H1 (cell line): ENCODE data around the gene OGDH. TPM values are rescaled to one million over a fixed set of nuclear protein-coding genes. Genes with fewer than 3 reads are reported as not detected.

Experiments
- CTCF ChIA-PET: fragments of 300-600 bp; sonication (Branson Sonifier 250); formaldehyde crosslinking; loops from one replicate; lab custom pipeline; 2021; ENCODE audit not compliant: partially characterized antibody; lab: Charles Lee
- POLR2A ChIA-PET: fragments of 300-600 bp; sonication (Branson Sonifier 250); formaldehyde crosslinking; loops from one replicate; lab custom pipeline; 2021; ENCODE audit warnings: inconsistent platforms; ENCODE audit not compliant: partially characterized antibody; lab: Charles Lee
- DNase-seq, 2 experiments: peaks; one replicate each; pipeline versions ENCODE4 v3.0.0 to v3.0.0-alpha.2; 2010 to 2022; ENCODE audit warnings: low spot score in 2 of 2, low read depth in 1 of 2, mixed read lengths in 1 of 2
- FAIRE-seq: peaks from 2 replicates; lab custom pipeline; 2011; peaks lifted over from hg19 to GRCh38; lab: Jason Lieb, UNC
- H2AFZ ChIP-seq: 2 replicates; pipeline ENCODE4 v1.8.1; 2012; ENCODE audit warnings: low read length, inconsistent platforms
- H2AK5ac ChIP-seq: 2 replicates; pipeline ENCODE4 v1.6.1; 2013; ENCODE audit warnings: low read depth, low read length
- H2BK120ac ChIP-seq: replicated peaks from 2 replicates; pipeline ENCODE3; 2013; ENCODE audit warnings: low read depth, low read length, inconsistent platforms
- H2BK12ac ChIP-seq: 2 replicates; pipeline ENCODE4 v1.6.1; 2013; ENCODE audit warnings: low read depth, low read length
- H2BK15ac ChIP-seq: 2 replicates; pipeline ENCODE4 v1.6.1; 2013; ENCODE audit warnings: low read length
- H2BK20ac ChIP-seq: 2 replicates; pipeline ENCODE4 v1.6.1; 2013; ENCODE audit warnings: low read length
- H2BK5ac ChIP-seq: 2 replicates; pipeline ENCODE4 v1.6.1; 2013; ENCODE audit warnings: low read depth, low read length
- H3K14ac ChIP-seq: 2 replicates; pipeline ENCODE4 v1.6.1; 2013; ENCODE audit warnings: inconsistent platforms; ENCODE audit not compliant: insufficient read length
- H3K18ac ChIP-seq: 2 replicates; pipeline ENCODE4 v1.6.1; 2013; ENCODE audit warnings: low read length; ENCODE audit errors: extremely low read depth
- H3K23ac ChIP-seq: 2 replicates; pipeline ENCODE4 v1.6.1; 2013; ENCODE audit warnings: inconsistent platforms; ENCODE audit not compliant: insufficient read length
- H3K23me2 ChIP-seq: 2 replicates; pipeline ENCODE4 v1.6.1; 2013; ENCODE audit warnings: low read depth, low read length
- H3K27ac ChIP-seq: 2 replicates; pipeline ENCODE4 v1.6.1; 2011; ENCODE audit warnings: low read depth, low read length, inconsistent platforms
- H3K27me3 ChIP-seq, 4 experiments: replicated peaks in 1 of 4; 1 replicate in 1 of 4; 2 replicates in 3 of 4; pipeline versions ENCODE4 v1.6.1 to v1.8.1; 2011 to 2013; ENCODE audit warnings: low read length in 3 of 4, mild to moderate bottlenecking in 3 of 4, inconsistent platforms in 2 of 4, mixed read lengths in 2 of 4, moderate library complexity in 1 of 4; ENCODE audit not compliant: control insufficient read depth in 3 of 4, insufficient read depth in 3 of 4; ENCODE audit errors: extremely low read depth in 1 of 4
- H3K36me3 ChIP-seq, 4 experiments: 2 replicates each; pipeline versions ENCODE4 v1.6.1 to v1.8.1; 2011 to 2013; ENCODE audit warnings: mild to moderate bottlenecking in 4 of 4, low read length in 3 of 4, moderate library complexity in 2 of 4, control low read depth in 1 of 4, inconsistent platforms in 1 of 4; ENCODE audit not compliant: insufficient read depth in 4 of 4, control insufficient read depth in 2 of 4
- H3K4ac ChIP-seq: replicated peaks from 2 replicates; pipeline ENCODE3; 2013; ENCODE audit warnings: low read length, low read depth, mixed read lengths, inconsistent platforms; ENCODE audit not compliant: insufficient read length
- H3K4me1 ChIP-seq, 4 experiments: replicated peaks in 1 of 4; 1 replicate in 1 of 4; 2 replicates in 3 of 4; pipeline versions ENCODE4 v1.6.1 to v1.8.1; 2011 to 2013; ENCODE audit warnings: low read length in 3 of 4, inconsistent platforms in 2 of 4, mixed read lengths in 1 of 4; ENCODE audit not compliant: insufficient read depth in 4 of 4, control insufficient read depth in 3 of 4
- H3K4me2 ChIP-seq, 2 experiments: 2 replicates each; pipeline versions ENCODE4 v1.6.1 to v1.8.1; 2011 to 2013; ENCODE audit warnings: low read depth in 2 of 2, low read length in 2 of 2, control low read depth in 1 of 2, inconsistent platforms in 1 of 2, mild to moderate bottlenecking in 1 of 2; ENCODE audit not compliant: insufficient read depth in 1 of 2
- H3K4me3 ChIP-seq, 4 experiments: fragments of 200-600, 300-600 bp in 1 of 4; sonication (generic), shearing (Covaris generic), sonication (Bioruptor Twin) in 1 of 4; 2 replicates each; pipeline versions ENCODE4 v1.5.1 to v1.8.1; 2011 to 2016; ENCODE audit warnings: low read length in 4 of 4, low read depth in 3 of 4, control low read depth in 2 of 4, inconsistent platforms in 2 of 4, mild to moderate bottlenecking in 2 of 4, mixed read lengths in 1 of 4, moderate library complexity in 1 of 4; ENCODE audit not compliant: insufficient read depth in 2 of 4; ENCODE audit errors: extremely low read depth in 1 of 4
- H3K56ac ChIP-seq: replicated peaks from 2 replicates; pipeline ENCODE3; 2013; ENCODE audit warnings: low read depth, mild to moderate bottlenecking, mixed read lengths, low read length, inconsistent platforms; ENCODE audit not compliant: insufficient read length
- H3K79me1 ChIP-seq: 2 replicates; pipeline ENCODE4 v1.6.1; 2013; ENCODE audit warnings: low read depth, low read length, control low read depth
- H3K79me2 ChIP-seq, 2 experiments: 2 replicates each; pipeline versions ENCODE4 v1.6.1 to v1.8.1; 2012 to 2013; ENCODE audit warnings: low read length in 2 of 2, mild to moderate bottlenecking in 2 of 2, inconsistent platforms in 1 of 2; ENCODE audit not compliant: insufficient read depth in 2 of 2, control insufficient read depth in 1 of 2
- H3K9ac ChIP-seq, 4 experiments: replicated peaks in 1 of 4; 1 replicate in 1 of 4; 2 replicates in 3 of 4; pipeline versions ENCODE4 v1.6.1 to v1.8.1; 2011 to 2013; ENCODE audit warnings: low read depth in 3 of 4, low read length in 3 of 4, control low read depth in 2 of 4, mild to moderate bottlenecking in 2 of 4, moderate library complexity in 2 of 4, inconsistent platforms in 1 of 4; ENCODE audit errors: extremely low read depth in 1 of 4
- H3K9me3 ChIP-seq, 2 experiments: 2 replicates each; pipeline versions ENCODE4 v1.6.1 to v1.8.1; 2012 to 2013; ENCODE audit warnings: mild to moderate bottlenecking in 2 of 2, moderate library complexity in 2 of 2, control low read depth in 1 of 2, inconsistent platforms in 1 of 2, low read depth in 1 of 2, low read length in 1 of 2, mixed read lengths in 1 of 2; ENCODE audit not compliant: insufficient read depth in 2 of 2
- H4K20me1 ChIP-seq, 2 experiments: replicated peaks in 1 of 2; 2 replicates each; pipeline versions ENCODE3 to v1.8.1; 2011 to 2013; ENCODE audit warnings: inconsistent platforms in 2 of 2, low read length in 2 of 2, mild to moderate bottlenecking in 1 of 2; ENCODE audit not compliant: insufficient read depth in 2 of 2, control insufficient read depth in 1 of 2
- H4K5ac ChIP-seq: 2 replicates; pipeline ENCODE4 v1.6.1; 2013; ENCODE audit warnings: low read length, low read depth, mixed read lengths, inconsistent platforms; ENCODE audit not compliant: insufficient read length
- H4K8ac ChIP-seq: 2 replicates; pipeline ENCODE4 v1.8.0; 2013; ENCODE audit warnings: mild to moderate bottlenecking, moderate library complexity, low read length, inconsistent platforms; ENCODE audit not compliant: insufficient read depth; ENCODE audit errors: extremely low read depth
- H4K91ac ChIP-seq: replicated peaks from 2 replicates; pipeline ENCODE3; 2013; ENCODE audit warnings: low read length, mixed read lengths, inconsistent platforms; ENCODE audit not compliant: insufficient read length
- SAP30 ChIP-seq: fragments of 300-600 bp; sonication (generic); IDR thresholded peaks from 2 replicates; pipeline ENCODE4 v1.7.1; 2012; ENCODE audit warnings: low read length, moderate library complexity, mild to moderate bottlenecking, inconsistent platforms; ENCODE audit not compliant: insufficient read depth, insufficient replicate concordance
- WGBS, 2 experiments: shearing (Covaris generic) in 1 of 2; methylation state at CpG; one replicate each; pipeline versions ENCODE4 v1.1.6 to v1.1.7; 2013 to 2015; ENCODE audit warnings: low lambda C conversion rate in 2 of 2, mixed read lengths in 2 of 2, inconsistent platforms in 1 of 2, low coverage in 1 of 2, missing lambda C conversion rate in 1 of 2; ENCODE audit not compliant: insufficient replicate concordance in 2 of 2, insufficient coverage in 1 of 2, insufficient read length in 1 of 2; ENCODE audit errors: extremely low coverage in 1 of 2, missing lambda C conversion rate in 1 of 2; 5-methylcytosine and 5-hydroxymethylcytosine counted together
- polyA plus RNA-seq, 7 experiments: library from polyadenylated mRNA; depleted of rRNA in 3 of 7; stranded (reverse) in 5 of 7; unstranded in 2 of 7; fragments of >200 nt in 5 of 7; fragments of 200-250 nt in 2 of 7; gene quantifications; 1 replicate in 5 of 7; 2 replicates in 1 of 7; 4 replicates in 1 of 7; pipeline versions ENCODE4 v1.2.1 to v1.2.3, GENCODE V29; 2011 to 2013; ENCODE audit warnings: missing spikeins in 2 of 7, mixed read lengths in 2 of 7
- total RNA-seq: library from RNA; stranded (reverse); fragmentation: NEBNext Ultra II Directional; extraction: Animal tissue kit (Norgen Biotek cat#: 25700); gene quantifications from 2 replicates; pipeline ENCODE4 v1.2.1, GENCODE V29; 2021

The OGDH gene
- total and polyA plus RNA-seq, 2 of the 8 experiments (the other 6 are each of a cell fraction or from before 2014, with no cell fraction given), result 71.6 to 91.6 TPM

- peaks cover 16 to 19% (median 18%) of the 10 kb centered on the region in 4 experiments for H3K4me1 ChIP-seq
- FAIRE-seq, result no peak
- H3K79me1 ChIP-seq, result peaks cover 8% of the 10 kb centered on the region
- H3K9ac ChIP-seq, result no peak overlapping the region
- no peak overlapping the region for H3K4me2 ChIP-seq
- no peak overlapping the region for H3K23ac ChIP-seq
- CTCF ChIA-PET, result interaction anchor here (0.6 to 0.7 kb wide), 2 partner anchors 18 to 65 kb away, joined by 3 read pairs; no protein-coding TSS in a partner anchor
- no peak for TF ChIP-seq SAP30
- TF ChIP-seq, all 59 proteins: peak for 0
- Histone ChIP-seq H2AK5ac (no peak overlapping the region), H3K18ac (no peak overlapping the region), H4K91ac (no peak overlapping the region), H2BK5ac (0 out of 2 replicates have a peak overlapping the region, but pooled peaks have one; percentile 89), H3K27me3 (no peaks in the 10 kb centered on the region), H2AFZ (no peak overlapping the region), H2BK12ac (no peak overlapping the region), H3K36me3 (no peaks in the 10 kb centered on the region), H2BK20ac (no peak overlapping the region), H4K8ac (no peak overlapping the region), H3K56ac (no peak overlapping the region), H3K4me3 (no peak overlapping the region), H2BK120ac (no peak overlapping the region), H3K27ac (no peak overlapping the region), H3K79me2 (peaks cover 0 to 2% of the 10 kb centered on the region in 2 experiments; a peak in 1 of 4 replicates), H3K14ac (no peak overlapping the region), H3K4ac (no peak overlapping the region), H4K20me1 (peaks cover 0 to 5% of the 10 kb centered on the region in 2 experiments), H4K5ac (no peak overlapping the region), H3K9me3 (no peaks in the 10 kb centered on the region), H2BK15ac (no peak overlapping the region), H3K23me2 (no peaks in the 10 kb centered on the region; the same call in 1 of the 2 replicates)
- POLR2A ChIA-PET, result interaction anchor here (1.3 to 3.4 kb wide), 5 partner anchors 8 to 74 kb away, joined by 3 to 15 read pairs (median 6); partner anchors contain the start of gene OGDH
- peak in 1 of 2 experiments; percentile 23 for DNase-seq
- 90% methylated on average over 8 of the region's 8 CpGs; no CpG with 5 or more reads in 1 of the 2 experiments for WGBS, 2 experiments
Observed at GRCh38 chr7:44637788-44638594, 31.6 kb downstream of the OGDH start.
